ENCODE results near the gene NFIX.

Gene NFIX

GRCh38 chr19:13097033-13097462 lies 101.8 kb downstream of the NFIX start:
- Histone ChIP-seq H3K4me2 (no peak overlapping the region), H3K36me3 (ENCODE audit: insufficient read depth) (no peaks in the 10 kb centered on the region), H3K4me3 (IDR thresholded peaks at IDR 0.05; ENCODE audit: insufficient read depth, low read depth, low read length) (no peak overlapping the region), H3K9ac (no peak overlapping the region), H4K20me1 (ENCODE audit: insufficient read depth) (no peaks in the 10 kb centered on the region), H3K27ac (no peak overlapping the region), H3K79me2 (ENCODE audit: insufficient read depth, low read depth) (no peaks in the 10 kb centered on the region), H3K27me3 (ENCODE audit: insufficient read depth, low read depth) (peaks cover 49% of the 10 kb centered on the region), H3K4me1 (ENCODE audit: low read depth, poor library complexity, severe bottlenecking) (peaks cover 29% of the 10 kb centered on the region), H2AFZ (ENCODE audit: low read depth) (no peak overlapping the region)
- TF ChIP-seq, protein P1, sequence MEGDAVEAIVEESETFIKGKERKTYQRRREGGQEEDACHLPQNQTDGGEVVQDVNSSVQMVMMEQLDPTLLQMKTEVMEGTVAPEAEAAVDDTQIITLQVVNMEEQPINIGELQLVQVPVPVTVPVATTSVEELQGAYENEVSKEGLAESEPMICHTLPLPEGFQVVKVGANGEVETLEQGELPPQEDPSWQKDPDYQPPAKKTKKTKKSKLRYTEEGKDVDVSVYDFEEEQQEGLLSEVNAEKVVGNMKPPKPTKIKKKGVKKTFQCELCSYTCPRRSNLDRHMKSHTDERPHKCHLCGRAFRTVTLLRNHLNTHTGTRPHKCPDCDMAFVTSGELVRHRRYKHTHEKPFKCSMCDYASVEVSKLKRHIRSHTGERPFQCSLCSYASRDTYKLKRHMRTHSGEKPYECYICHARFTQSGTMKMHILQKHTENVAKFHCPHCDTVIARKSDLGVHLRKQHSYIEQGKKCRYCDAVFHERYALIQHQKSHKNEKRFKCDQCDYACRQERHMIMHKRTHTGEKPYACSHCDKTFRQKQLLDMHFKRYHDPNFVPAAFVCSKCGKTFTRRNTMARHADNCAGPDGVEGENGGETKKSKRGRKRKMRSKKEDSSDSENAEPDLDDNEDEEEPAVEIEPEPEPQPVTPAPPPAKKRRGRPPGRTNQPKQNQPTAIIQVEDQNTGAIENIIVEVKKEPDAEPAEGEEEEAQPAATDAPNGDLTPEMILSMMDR (conservative IDR thresholded peaks at IDR 0.05; ENCODE audit: low read depth, low read length): no peak

DNA sequence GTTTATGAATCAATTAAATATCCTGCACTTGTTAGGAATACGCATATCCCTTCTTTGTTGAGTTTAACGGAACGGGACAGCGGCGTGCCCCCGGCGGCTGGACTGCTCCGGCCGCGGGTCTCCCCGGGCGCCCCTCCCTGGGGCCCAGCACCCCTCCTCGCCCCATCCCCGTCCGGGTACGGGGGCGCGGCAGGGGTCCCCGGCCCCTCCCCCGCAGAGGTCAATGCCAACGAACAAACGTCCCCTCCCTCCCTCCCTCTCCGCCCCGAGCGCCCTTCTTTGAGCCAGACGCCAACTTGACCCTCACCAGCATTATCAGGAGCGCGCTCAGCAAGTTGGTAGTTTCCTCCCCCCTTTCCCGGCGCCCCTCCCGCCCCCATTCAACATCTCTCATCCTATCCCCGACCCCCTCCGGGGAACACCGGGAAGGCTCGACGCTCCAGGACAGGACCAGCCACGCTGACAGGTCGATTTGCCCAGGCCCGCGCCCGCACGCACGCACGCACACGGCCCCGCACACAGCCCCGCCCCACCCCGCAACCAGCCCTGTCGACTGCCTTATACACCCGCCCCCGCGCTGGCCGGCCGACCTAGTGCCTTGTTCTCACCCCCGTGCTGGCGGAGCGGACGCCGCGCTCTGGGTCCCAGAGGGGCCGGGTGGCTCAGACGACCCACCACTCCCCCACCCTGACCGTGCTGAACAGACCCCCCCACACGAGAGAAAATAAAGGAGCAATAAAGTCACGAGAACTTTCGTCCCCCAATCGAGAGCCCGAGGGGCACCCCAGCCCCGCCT lies 102.4 kb downstream of the NFIX start:
- Histone ChIP-seq H3K4me2 (no peak overlapping the region), H4K20me1 (ENCODE audit: insufficient read depth) (no peaks in the 10 kb centered on the region), H3K79me2 (ENCODE audit: insufficient read depth, low read depth) (no peaks in the 10 kb centered on the region), H3K4me3 (IDR thresholded peaks at IDR 0.05; ENCODE audit: insufficient read depth, low read depth, low read length) (no peak overlapping the region), H3K4me1 (ENCODE audit: low read depth, poor library complexity, severe bottlenecking) (peaks cover 29% of the 10 kb centered on the region), H3K36me3 (ENCODE audit: insufficient read depth) (no peaks in the 10 kb centered on the region), H3K27me3 (ENCODE audit: insufficient read depth, low read depth) (peaks cover 49% of the 10 kb centered on the region), H2AFZ (ENCODE audit: low read depth) (no peak overlapping the region), H3K27ac (no peak overlapping the region), H3K9ac (no peak overlapping the region)
- TF ChIP-seq, protein P1 (conservative IDR thresholded peaks at IDR 0.05; ENCODE audit: low read depth, low read length): no peak

GRCh38 chr19:13098277-13099072 lies 103.2 kb downstream of the NFIX start:
- no peaks in the 10 kb centered on the region for H4K20me1 ChIP-seq (ENCODE audit: insufficient read depth)
- H3K4me2 ChIP-seq: no peak overlapping the region
- no peaks in the 10 kb centered on the region for H3K36me3 ChIP-seq (ENCODE audit: insufficient read depth)
- no peak overlapping the region for H2AFZ ChIP-seq (ENCODE audit: low read depth)
- H3K9ac ChIP-seq: no peak overlapping the region
- TF ChIP-seq, protein P1 (conservative IDR thresholded peaks at IDR 0.05; ENCODE audit: low read depth, low read length): no peak
- H3K4me3 ChIP-seq (IDR thresholded peaks at IDR 0.05; ENCODE audit: insufficient read depth, low read depth, low read length): no peak overlapping the region
- H3K79me2 ChIP-seq (ENCODE audit: insufficient read depth, low read depth): no peaks in the 10 kb centered on the region
- no peak overlapping the region for H3K27ac ChIP-seq
- H3K4me1 ChIP-seq (ENCODE audit: low read depth, poor library complexity, severe bottlenecking): peaks cover 29% of the 10 kb centered on the region
- peaks cover 52% of the 10 kb centered on the region for H3K27me3 ChIP-seq (ENCODE audit: insufficient read depth, low read depth)

- Histone ChIP-seq H3K79me2 (ENCODE audit: insufficient read depth, low read depth) (no peaks in the 10 kb centered on the region), H3K4me1 (ENCODE audit: low read depth, poor library complexity, severe bottlenecking) (peaks cover 24% of the 10 kb centered on the region), H4K20me1 (ENCODE audit: insufficient read depth) (no peaks in the 10 kb centered on the region), H2AFZ (ENCODE audit: low read depth) (no peak overlapping the region), H3K9ac (no peak overlapping the region), H3K4me3 (IDR thresholded peaks at IDR 0.05; ENCODE audit: insufficient read depth, low read depth, low read length) (no peak overlapping the region), H3K27me3 (ENCODE audit: insufficient read depth, low read depth) (peaks cover 48% of the 10 kb centered on the region), H3K27ac (no peak overlapping the region), H3K36me3 (ENCODE audit: insufficient read depth) (no peaks in the 10 kb centered on the region), H3K4me2 (no peak overlapping the region)
- TF ChIP-seq, protein P1 (conservative IDR thresholded peaks at IDR 0.05; ENCODE audit: low read depth, low read length): no peak
Measured at GRCh38 chr19:13099073-13099999, 104.1 kb downstream of the NFIX start.
